ENCODE measurements around the gene PTP4A2.

- no peak for TF ChIP-seq CTCF (IDR thresholded peaks at IDR 0.05)
- no peak for TF ChIP-seq ZFX (IDR thresholded peaks at IDR 0.05; ENCODE audit: borderline replicate concordance)
Measured at GRCh38 chr1:31930836-31931592, 7.2 kb downstream of the PTP4A2 start.

Measured in 22Rv1 (cell line).